GM12878 (cell line): Measurements from ENCODE around the gene SLC22A31. TPM values are rescaled to one million over a fixed set of nuclear protein-coding genes. Genes with fewer than 3 reads are reported as not detected.
"Not testable (repeated sequence)": the region's sequence is repeated elsewhere in the genome, so short reads cannot be mapped to it uniquely, and the experiment has no call there.

Source experiments
- ATAC-seq: fragments of 200-7000 bp; cut with Tn5 transposase; 3 replicates; pipeline ENCODE4 v1.9.1; 2020; ENCODE audit warnings: mild to moderate bottlenecking, moderate library complexity
- BruUV-seq: library from RNA; stranded (reverse); fragments of 400-500 nt; replicated peaks from 2 replicates; lab custom pipeline; 2021; lab: Mats Ljungman, UMichigan
- CTCF ChIA-PET: fragments of 300-600 bp; sonication (Branson Sonifier 250); formaldehyde crosslinking; extraction: SDS; loops from one replicate; lab custom pipeline; 2021; ENCODE audit warnings: inconsistent platforms; lab: Yijun Ruan, JAX
- POLR2A ChIA-PET: fragments of 350-600 bp; formaldehyde crosslinking; extraction: SDS; loops from one replicate; lab custom pipeline; 2021; ENCODE audit warnings: inconsistent platforms; lab: Charles Lee
- RAD21 ChIA-PET: fragments of 300-600 bp; sonication (Branson Sonifier 250); formaldehyde crosslinking; loops from one replicate; lab custom pipeline; 2023; ENCODE audit warnings: antibody characterized with exemption; ENCODE audit not compliant: unreplicated experiment; lab: Charles Lee
- SMC1A ChIA-PET: fragments of 300-600 bp; sonication (Branson Sonifier 250); formaldehyde crosslinking; loops from one replicate; lab custom pipeline; 2023; ENCODE audit not compliant: unreplicated experiment, uncharacterized antibody; lab: Charles Lee
- DNase-seq: peaks from one replicate; pipeline ENCODE4 v3.0.0-alpha.2; 2011; ENCODE audit warnings: low read depth, low spot score
- FAIRE-seq: peaks from 3 replicates; lab custom pipeline; 2011; peaks lifted over from hg19 to GRCh38; lab: Jason Lieb, UNC
- H2AFZ ChIP-seq: 2 replicates; pipeline ENCODE4 v1.6.0; 2011; ENCODE audit warnings: low read depth, low read length, control low read depth; ENCODE audit not compliant: control insufficient read depth
- H3K27ac ChIP-seq: 2 replicates; pipeline ENCODE4 v1.5.1; 2011; ENCODE audit warnings: control low read depth; ENCODE audit not compliant: control insufficient read depth, insufficient read depth
- H3K27me3 ChIP-seq, 2 experiments: replicated peaks in 1 of 2; 2 replicates each; pipeline versions ENCODE4 v1.6.0 to v1.6.1; 2011; ENCODE audit warnings: low read length in 1 of 2; ENCODE audit not compliant: control insufficient read depth in 2 of 2, insufficient read depth in 2 of 2
- H3K36me3 ChIP-seq, 2 experiments: 2 replicates each; pipeline ENCODE4 v1.5.1; 2011; ENCODE audit warnings: low read length in 1 of 2; ENCODE audit not compliant: control insufficient read depth in 2 of 2, insufficient read depth in 2 of 2
- H3K4me1 ChIP-seq: 2 replicates; pipeline ENCODE4 v1.6.1; 2011; ENCODE audit warnings: mild to moderate bottlenecking, low read length, moderate library complexity, mixed read lengths; ENCODE audit not compliant: control insufficient read depth, insufficient read depth
- H3K4me2 ChIP-seq: 2 replicates; pipeline ENCODE4 v1.6.0; 2011; ENCODE audit warnings: control low read depth; ENCODE audit not compliant: control insufficient read depth, insufficient read depth
- H3K4me3 ChIP-seq: fragments of 200-600 bp; sonication (generic); 2 replicates; pipeline ENCODE4 v1.5.1; 2016
- H3K79me2 ChIP-seq: 2 replicates; pipeline ENCODE4 v1.6.0; 2011; ENCODE audit warnings: low read length; ENCODE audit not compliant: control insufficient read depth, insufficient read depth
- H3K9ac ChIP-seq: 2 replicates; pipeline ENCODE4 v1.8.0; 2011; ENCODE audit warnings: low read length, control low read depth, mixed read lengths; ENCODE audit not compliant: control insufficient read depth, insufficient read depth
- H3K9me3 ChIP-seq: replicated peaks from 3 replicates; pipeline ENCODE4 v1.5.1; 2011; ENCODE audit warnings: mild to moderate bottlenecking, low read length; ENCODE audit not compliant: control insufficient read depth, insufficient read depth
- H4K20me1 ChIP-seq: 2 replicates; pipeline ENCODE4 v1.6.0; 2011; ENCODE audit not compliant: control insufficient read depth, insufficient read depth
- BMI1 ChIP-seq: fragments of 450-650 bp; IDR thresholded peaks from 2 replicates; pipeline ENCODE4 v1.6.1; 2016; ENCODE audit warnings: mild to moderate bottlenecking, moderate library complexity, borderline replicate concordance
- KDM1A ChIP-seq: fragments of 200-600 bp; sonication (generic); IDR thresholded peaks from 2 replicates; pipeline ENCODE4 v1.6.1; 2016; ENCODE audit warnings: borderline replicate concordance
- NKRF ChIP-seq: fragments of 450-650 bp; conservative IDR thresholded peaks from 2 replicates; pipeline ENCODE4 v1.6.1; 2017; ENCODE audit warnings: mild to moderate bottlenecking, moderate library complexity
- ZNF217 ChIP-seq: fragments of 450-650 bp; IDR thresholded peaks from 2 replicates; pipeline ENCODE4 v1.6.1; 2017; ENCODE audit warnings: antibody characterized with exemption, mild to moderate bottlenecking
- WGBS: methylation state at CpG from one replicate; pipeline ENCODE4 v1.1.6; 2016; ENCODE audit warnings: low lambda C conversion rate; ENCODE audit not compliant: insufficient replicate concordance, insufficient coverage; ENCODE audit errors: missing lambda C conversion rate; 5-methylcytosine and 5-hydroxymethylcytosine counted together
- in situ Hi-C: fragments of 300-500 bp; cut with MboI; formaldehyde crosslinking; loops from 9 replicates; pipeline ENCODE4 v1.14.3; 2018; ENCODE audit warnings: mixed read lengths
- intact Hi-C: fragments of 100-400 bp; cut with micrococcal nuclease; formaldehyde crosslinking; loops from one replicate; pipeline ENCODE4 v1.14.2; 2022; ENCODE audit not compliant: unreplicated experiment
- polyA plus RNA-seq, 11 experiments: library from polyadenylated mRNA; depleted of rRNA in 4 of 11; unstranded in 6 of 11; stranded (reverse) in 5 of 11; fragments of >200 nt; fragmentation: Nextera tagmentation in 4 of 11; fragmentation: Illumina TruSeq in 1 of 11; extraction: Ambion mirVana in 4 of 11; extraction: Trizol in 1 of 11; gene quantifications; 1 replicate in 1 of 11; 2 replicates in 10 of 11; pipeline versions ENCODE4 v1.2.1 to v1.2.3, GENCODE V29; 2011 to 2016; ENCODE audit warnings: inconsistent platforms in 2 of 11, missing spikeins in 2 of 11, low read depth in 1 of 11
- total RNA-seq, 4 experiments: library from RNA; depleted of rRNA in 3 of 4; stranded (reverse); fragments of >200 nt in 3 of 4; fragmentation: Illumina TruSeq in 1 of 4; extraction: Trizol in 1 of 4; gene quantifications; 2 replicates each; pipeline versions ENCODE4 v1.2.1 to v1.2.3, GENCODE V29; 2013 to 2021
- TF ChIP-seq, protein P1 (sequence below): fragments of 450-650 bp; IDR thresholded peaks from 2 replicates; pipeline ENCODE4 v1.6.1; 2016; ENCODE audit warnings: mild to moderate bottlenecking
- TF ChIP-seq, protein P2 (sequence below): fragments of 450-650 bp; IDR thresholded peaks from 2 replicates; pipeline ENCODE4 v1.6.1; 2017; ENCODE audit warnings: mild to moderate bottlenecking

SLC22A31 gene
- total and polyA plus RNA-seq, 10 of the 15 experiments (the other 5 are each of a cell fraction or from before 2014, with no cell fraction given) = 0.13 to 0.24 (median 0.23) TPM; not detected in 7

DNA sequence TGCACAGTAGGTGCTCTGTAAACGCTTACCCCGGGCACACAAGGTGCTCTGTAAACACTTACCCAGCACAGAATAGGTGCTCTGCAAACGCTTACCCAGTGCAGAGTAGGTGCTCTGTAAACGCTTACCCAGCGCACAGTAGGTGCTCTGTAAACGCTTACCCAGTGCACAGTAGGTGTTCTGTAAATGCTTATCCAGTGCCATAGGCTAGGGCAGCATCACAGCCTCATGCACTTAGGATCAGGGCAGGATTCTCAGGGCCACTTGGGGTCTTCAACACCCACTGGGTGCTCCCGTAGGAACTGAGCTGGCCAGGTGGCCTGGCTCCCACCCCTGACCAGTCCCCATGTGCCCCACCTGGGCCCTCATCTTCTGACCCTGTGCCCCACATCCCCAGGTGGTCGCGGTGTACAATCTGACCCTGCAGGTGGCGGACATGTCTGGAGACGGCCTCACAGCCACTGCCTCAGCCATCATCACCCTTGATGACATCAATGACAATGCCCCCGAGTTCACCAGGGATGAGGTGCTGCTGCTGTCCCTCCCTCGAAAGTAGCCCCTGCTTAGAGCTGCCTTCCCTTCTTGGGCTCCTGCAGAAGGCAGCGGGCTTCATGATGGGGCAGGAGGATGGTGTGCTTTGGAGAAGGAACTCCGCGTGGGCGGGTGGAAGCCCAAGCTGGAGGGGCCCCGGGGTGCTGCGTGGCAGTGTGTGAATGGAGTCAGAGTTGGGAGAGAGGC lies 13.1 kb downstream of the SLC22A31 start (continued):
- TF ChIP-seq, protein P1, sequence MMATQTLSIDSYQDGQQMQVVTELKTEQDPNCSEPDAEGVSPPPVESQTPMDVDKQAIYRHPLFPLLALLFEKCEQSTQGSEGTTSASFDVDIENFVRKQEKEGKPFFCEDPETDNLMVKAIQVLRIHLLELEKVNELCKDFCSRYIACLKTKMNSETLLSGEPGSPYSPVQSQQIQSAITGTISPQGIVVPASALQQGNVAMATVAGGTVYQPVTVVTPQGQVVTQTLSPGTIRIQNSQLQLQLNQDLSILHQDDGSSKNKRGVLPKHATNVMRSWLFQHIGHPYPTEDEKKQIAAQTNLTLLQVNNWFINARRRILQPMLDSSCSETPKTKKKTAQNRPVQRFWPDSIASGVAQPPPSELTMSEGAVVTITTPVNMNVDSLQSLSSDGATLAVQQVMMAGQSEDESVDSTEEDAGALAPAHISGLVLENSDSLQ = peak; percentile 46; the same call in 1 of the 2 replicates
- TF ChIP-seq NKRF (no peak), ZNF217 (peak; percentile 97)

DNA sequence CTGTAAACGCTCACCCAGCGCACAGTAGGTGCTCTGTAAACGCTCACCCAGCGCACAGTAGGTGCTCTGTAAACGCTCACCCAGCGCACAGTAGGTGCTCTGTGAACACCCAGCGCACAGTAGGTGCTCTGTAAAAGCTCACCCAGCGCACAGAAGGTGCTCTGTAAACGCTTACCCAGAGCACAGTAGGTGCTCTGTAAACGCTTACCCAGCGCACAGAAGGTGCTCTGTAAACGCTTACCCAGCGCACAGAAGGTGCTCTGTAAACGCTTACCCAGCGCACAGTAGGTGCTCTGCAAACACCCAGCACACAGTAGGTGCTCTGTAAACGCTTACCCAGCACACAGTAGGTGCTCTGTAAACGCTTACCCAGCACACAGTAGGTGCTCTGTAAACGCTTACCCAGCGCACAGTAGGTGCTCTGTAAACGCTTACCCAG lies 13.7 kb downstream of the SLC22A31 start:
- RAD21 ChIA-PET = not testable (repeated sequence)

More for the DNA sequence above, 13.7 kb downstream of the SLC22A31 start:
- TF ChIP-seq, protein P2, sequence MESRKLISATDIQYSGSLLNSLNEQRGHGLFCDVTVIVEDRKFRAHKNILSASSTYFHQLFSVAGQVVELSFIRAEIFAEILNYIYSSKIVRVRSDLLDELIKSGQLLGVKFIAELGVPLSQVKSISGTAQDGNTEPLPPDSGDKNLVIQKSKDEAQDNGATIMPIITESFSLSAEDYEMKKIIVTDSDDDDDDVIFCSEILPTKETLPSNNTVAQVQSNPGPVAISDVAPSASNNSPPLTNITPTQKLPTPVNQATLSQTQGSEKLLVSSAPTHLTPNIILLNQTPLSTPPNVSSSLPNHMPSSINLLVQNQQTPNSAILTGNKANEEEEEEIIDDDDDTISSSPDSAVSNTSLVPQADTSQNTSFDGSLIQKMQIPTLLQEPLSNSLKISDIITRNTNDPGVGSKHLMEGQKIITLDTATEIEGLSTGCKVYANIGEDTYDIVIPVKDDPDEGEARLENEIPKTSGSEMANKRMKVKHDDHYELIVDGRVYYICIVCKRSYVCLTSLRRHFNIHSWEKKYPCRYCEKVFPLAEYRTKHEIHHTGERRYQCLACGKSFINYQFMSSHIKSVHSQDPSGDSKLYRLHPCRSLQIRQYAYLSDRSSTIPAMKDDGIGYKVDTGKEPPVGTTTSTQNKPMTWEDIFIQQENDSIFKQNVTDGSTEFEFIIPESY = 0 out of 2 replicates have a peak, but pooled peaks have one; percentile 35
- TF ChIP-seq KDM1A = 0 out of 2 replicates have a peak, but pooled peaks have one; percentile 58
- TF ChIP-seq BMI1 = 0 out of 2 replicates have a peak, but pooled peaks have one; percentile 43
- H3K36me3 ChIP-seq, H3K9me3 ChIP-seq, CTCF ChIA-PET, H3K4me2 ChIP-seq, H3K27me3 ChIP-seq, ATAC-seq, in situ Hi-C loops, H2AFZ ChIP-seq, H3K27ac ChIP-seq, FAIRE-seq, H3K4me1 ChIP-seq, H4K20me1 ChIP-seq, H3K79me2 ChIP-seq, intact Hi-C loops, POLR2A ChIA-PET, H3K9ac ChIP-seq, SMC1A ChIA-PET, BruUV-seq, H3K4me3 ChIP-seq, DNase-seq: not testable (repeated sequence)
- WGBS = 92% methylated on average over 20 of the region's 20 CpGs
